K562 (cell line): ENCODE measurements around the gene STK11. TPM values are rescaled to one million over a fixed set of nuclear protein-coding genes. Genes with fewer than 3 reads are reported as not detected.

ENCODE experiments used
- BRD9 ChIP-seq: fragments of 450-650 bp; IDR thresholded peaks from 2 replicates; pipeline ENCODE4 v1.6.1; 2018; ENCODE audit warnings: low read depth; ENCODE audit not compliant: partially characterized antibody
- DPF2 ChIP-seq: fragments of 450-650 bp; IDR thresholded peaks from 2 replicates; pipeline ENCODE4 v1.6.1; 2016
- MAFG ChIP-seq: fragments of 450-650 bp; conservative IDR thresholded peaks from 2 replicates; pipeline ENCODE4 v1.6.1; 2016; ENCODE audit warnings: missing genetic modification characterization, missing compliant biosample characterization
- MAZ ChIP-seq, 2 experiments: fragments of 450-650 bp in 1 of 2; sonication (generic) in 1 of 2; formaldehyde crosslinking; IDR thresholded peaks in 1 of 2; conservative IDR thresholded peaks in 1 of 2; 2 replicates each; pipeline versions ENCODE4 v1.4.0 to v1.5.0; 2020; ENCODE audit warnings: mild to moderate bottlenecking in 1 of 2, missing genetic modification reagents in 1 of 2
- PHB ChIP-seq: fragments of 250-450 bp; sonication (Bioruptor Pico); IDR thresholded peaks from 2 replicates; pipeline ENCODE4 v1.5.0; 2021
- RNF2 ChIP-seq: sonication (generic); IDR thresholded peaks from 2 replicates; pipeline ENCODE4 v1.6.1; 2016
- SMAD3 ChIP-seq: fragments of 450-650 bp; formaldehyde crosslinking; conservative IDR thresholded peaks from 2 replicates; pipeline ENCODE4 v1.4.0; 2020; ENCODE audit warnings: mild to moderate bottlenecking
- ZNF121 ChIP-seq: sonication (generic); formaldehyde crosslinking; conservative IDR thresholded peaks from 2 replicates; pipeline ENCODE4 v1.8.0; 2022; ENCODE audit warnings: missing genetic modification reagents
- polyA plus RNA-seq, 8 experiments: library from polyadenylated mRNA; depleted of rRNA in 4 of 8; stranded (reverse) in 5 of 8; unstranded in 3 of 8; fragments of >200 nt; fragmentation: Nextera tagmentation in 2 of 8; fragmentation: Illumina TruSeq in 1 of 8; extraction: Ambion mirVana in 2 of 8; extraction: Trizol in 1 of 8; gene quantifications; 2 replicates each; pipeline versions ENCODE4 v1.2.1 to v1.2.3, GENCODE V29; 2011 to 2014; ENCODE audit warnings: inconsistent platforms in 1 of 8, missing spikeins in 1 of 8
- total RNA-seq, 7 experiments: library from RNA; depleted of rRNA in 6 of 7; stranded (reverse); fragments of >200 nt in 6 of 7; fragmentation: Illumina TruSeq in 2 of 7; extraction: Trizol in 2 of 7; gene quantifications; 2 replicates each; pipeline versions ENCODE4 v1.2.1 to v1.2.3, GENCODE V29; 2011 to 2021; ENCODE audit warnings: low replicate concordance in 1 of 7
- TF ChIP-seq, protein P1 (sequence below), 2 experiments: IDR thresholded peaks; 2 replicates each; pipeline ENCODE4 v1.6.1; 2012; ENCODE audit warnings: improper control_type of control experiment in 2 of 2, low read depth in 2 of 2, low read length in 2 of 2, borderline replicate concordance in 1 of 2
- TF ChIP-seq, protein P2 (sequence below): sonication (generic); formaldehyde crosslinking; IDR thresholded peaks from 2 replicates; pipeline ENCODE4 v1.8.0; 2022; ENCODE audit warnings: missing genetic modification reagents, mild to moderate bottlenecking, moderate library complexity, borderline replicate concordance
- TF ChIP-seq, protein P3 (sequence below): sonication (generic); formaldehyde crosslinking; IDR thresholded peaks from 2 replicates; pipeline ENCODE4 v1.8.1; 2023; ENCODE audit warnings: mild to moderate bottlenecking, missing genetic modification reagents
- TF ChIP-seq, protein P4 (sequence below): fragments of 250-450 bp; sonication (Bioruptor Pico); IDR thresholded peaks from 2 replicates; pipeline ENCODE4 v1.5.0; 2021; ENCODE audit warnings: mild to moderate bottlenecking, borderline replicate concordance

STK11 gene
- total and polyA plus RNA-seq, 9 of the 15 experiments (the other 6 are each of a cell fraction or from before 2014, with no cell fraction given), result 0.15 to 96.5 (median 31.7) TPM

DNA sequence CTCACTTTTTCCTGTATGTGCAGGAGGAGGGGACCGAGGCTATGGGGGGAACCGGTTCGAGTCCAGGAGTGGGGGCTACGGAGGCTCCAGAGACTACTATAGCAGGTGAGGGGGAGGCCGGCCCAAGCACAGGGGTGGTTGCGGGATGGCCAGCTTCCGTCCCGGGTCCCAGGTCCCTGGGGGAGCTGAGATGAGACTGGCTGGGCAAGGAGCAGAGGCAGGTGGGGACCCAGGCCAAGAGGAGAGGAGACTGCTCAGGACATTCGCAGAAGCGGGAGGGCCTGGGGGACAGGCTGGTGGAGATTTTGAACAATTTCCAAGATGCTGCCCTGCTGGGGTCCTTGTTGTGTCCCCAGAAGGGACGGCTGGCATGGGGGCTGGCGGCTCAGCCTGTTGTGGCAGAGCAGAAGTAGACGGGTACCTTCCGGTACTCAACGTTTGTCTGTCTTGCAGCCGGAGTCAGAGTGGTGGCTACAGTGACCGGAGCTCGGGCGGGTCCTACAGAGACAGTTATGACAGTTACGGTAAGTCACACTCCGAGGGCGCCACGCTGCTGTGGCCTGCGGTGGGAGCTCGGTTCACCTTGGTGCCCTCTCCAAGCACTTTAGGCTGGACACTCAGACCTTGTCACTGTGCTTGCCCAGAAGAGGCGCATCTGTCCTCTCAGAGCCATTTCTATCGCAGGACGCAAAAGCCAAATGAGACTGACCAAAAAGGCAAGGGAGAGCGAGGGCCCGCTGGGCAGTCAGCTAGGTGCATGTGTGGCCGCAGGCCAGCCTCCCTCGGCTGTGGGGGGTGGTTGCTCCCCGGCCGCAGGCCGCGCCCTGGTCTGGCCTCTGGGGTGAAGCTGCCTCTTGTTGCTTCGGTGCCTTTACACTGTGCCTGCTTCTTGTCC is 66.2 kb downstream of the STK11 start (continued):
- TF ChIP-seq, protein P1, sequence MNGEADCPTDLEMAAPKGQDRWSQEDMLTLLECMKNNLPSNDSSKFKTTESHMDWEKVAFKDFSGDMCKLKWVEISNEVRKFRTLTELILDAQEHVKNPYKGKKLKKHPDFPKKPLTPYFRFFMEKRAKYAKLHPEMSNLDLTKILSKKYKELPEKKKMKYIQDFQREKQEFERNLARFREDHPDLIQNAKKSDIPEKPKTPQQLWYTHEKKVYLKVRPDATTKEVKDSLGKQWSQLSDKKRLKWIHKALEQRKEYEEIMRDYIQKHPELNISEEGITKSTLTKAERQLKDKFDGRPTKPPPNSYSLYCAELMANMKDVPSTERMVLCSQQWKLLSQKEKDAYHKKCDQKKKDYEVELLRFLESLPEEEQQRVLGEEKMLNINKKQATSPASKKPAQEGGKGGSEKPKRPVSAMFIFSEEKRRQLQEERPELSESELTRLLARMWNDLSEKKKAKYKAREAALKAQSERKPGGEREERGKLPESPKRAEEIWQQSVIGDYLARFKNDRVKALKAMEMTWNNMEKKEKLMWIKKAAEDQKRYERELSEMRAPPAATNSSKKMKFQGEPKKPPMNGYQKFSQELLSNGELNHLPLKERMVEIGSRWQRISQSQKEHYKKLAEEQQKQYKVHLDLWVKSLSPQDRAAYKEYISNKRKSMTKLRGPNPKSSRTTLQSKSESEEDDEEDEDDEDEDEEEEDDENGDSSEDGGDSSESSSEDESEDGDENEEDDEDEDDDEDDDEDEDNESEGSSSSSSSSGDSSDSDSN (IDR thresholded peaks at IDR 0.05; ENCODE audit: borderline replicate concordance in 1 of 2, low read depth in 2 of 2, low read length in 2 of 2), result peak; percentile 36 to 69; a peak in 2 of 4 replicates
- TF ChIP-seq, protein P2, sequence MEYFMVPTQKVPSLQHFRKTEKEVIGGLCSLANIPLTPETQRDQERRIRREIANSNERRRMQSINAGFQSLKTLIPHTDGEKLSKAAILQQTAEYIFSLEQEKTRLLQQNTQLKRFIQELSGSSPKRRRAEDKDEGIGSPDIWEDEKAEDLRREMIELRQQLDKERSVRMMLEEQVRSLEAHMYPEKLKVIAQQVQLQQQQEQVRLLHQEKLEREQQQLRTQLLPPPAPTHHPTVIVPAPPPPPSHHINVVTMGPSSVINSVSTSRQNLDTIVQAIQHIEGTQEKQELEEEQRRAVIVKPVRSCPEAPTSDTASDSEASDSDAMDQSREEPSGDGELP (CRISPR knock-in tag), result peak; percentile 12; the same call in 1 of the 2 replicates
- TF ChIP-seq ZNF121 (CRISPR knock-in tag), result peak; percentile 61; the same call in 1 of the 2 replicates
- peak; percentile 19; the same call in 1 of the 2 replicates for TF ChIP-seq DPF2
- TF ChIP-seq MAFG (tag), result no peak
- TF ChIP-seq, protein P3, sequence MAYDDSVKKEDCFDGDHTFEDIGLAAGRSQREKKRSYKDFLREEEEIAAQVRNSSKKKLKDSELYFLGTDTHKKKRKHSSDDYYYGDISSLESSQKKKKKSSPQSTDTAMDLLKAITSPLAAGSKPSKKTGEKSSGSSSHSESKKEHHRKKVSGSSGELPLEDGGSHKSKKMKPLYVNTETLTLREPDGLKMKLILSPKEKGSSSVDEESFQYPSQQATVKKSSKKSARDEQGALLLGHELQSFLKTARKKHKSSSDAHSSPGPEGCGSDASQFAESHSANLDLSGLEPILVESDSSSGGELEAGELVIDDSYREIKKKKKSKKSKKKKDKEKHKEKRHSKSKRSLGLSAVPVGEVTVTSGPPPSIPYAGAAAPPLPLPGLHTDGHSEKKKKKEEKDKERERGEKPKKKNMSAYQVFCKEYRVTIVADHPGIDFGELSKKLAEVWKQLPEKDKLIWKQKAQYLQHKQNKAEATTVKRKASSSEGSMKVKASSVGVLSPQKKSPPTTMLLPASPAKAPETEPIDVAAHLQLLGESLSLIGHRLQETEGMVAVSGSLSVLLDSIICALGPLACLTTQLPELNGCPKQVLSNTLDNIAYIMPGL (CRISPR knock-in tag), result peak; percentile 45; the same call in 1 of the 2 replicates
- 0 out of 2 replicates have a peak, but pooled peaks have one; percentile 41 for TF ChIP-seq SMAD3
- no peak for TF ChIP-seq PHB
- 0 out of 4 replicates have a peak, but pooled peaks of 1 of the 2 experiments have one; percentile 9 for TF ChIP-seq MAZ (CRISPR knock-in tag; conservative IDR thresholded peaks at IDR 0.05 in 1 of 2, IDR thresholded peaks at IDR 0.05 in 1 of 2)
- 0 out of 2 replicates have a peak, but pooled peaks have one; percentile 36 for TF ChIP-seq RNF2
- no peak for TF ChIP-seq BRD9
- TF ChIP-seq, protein P4, sequence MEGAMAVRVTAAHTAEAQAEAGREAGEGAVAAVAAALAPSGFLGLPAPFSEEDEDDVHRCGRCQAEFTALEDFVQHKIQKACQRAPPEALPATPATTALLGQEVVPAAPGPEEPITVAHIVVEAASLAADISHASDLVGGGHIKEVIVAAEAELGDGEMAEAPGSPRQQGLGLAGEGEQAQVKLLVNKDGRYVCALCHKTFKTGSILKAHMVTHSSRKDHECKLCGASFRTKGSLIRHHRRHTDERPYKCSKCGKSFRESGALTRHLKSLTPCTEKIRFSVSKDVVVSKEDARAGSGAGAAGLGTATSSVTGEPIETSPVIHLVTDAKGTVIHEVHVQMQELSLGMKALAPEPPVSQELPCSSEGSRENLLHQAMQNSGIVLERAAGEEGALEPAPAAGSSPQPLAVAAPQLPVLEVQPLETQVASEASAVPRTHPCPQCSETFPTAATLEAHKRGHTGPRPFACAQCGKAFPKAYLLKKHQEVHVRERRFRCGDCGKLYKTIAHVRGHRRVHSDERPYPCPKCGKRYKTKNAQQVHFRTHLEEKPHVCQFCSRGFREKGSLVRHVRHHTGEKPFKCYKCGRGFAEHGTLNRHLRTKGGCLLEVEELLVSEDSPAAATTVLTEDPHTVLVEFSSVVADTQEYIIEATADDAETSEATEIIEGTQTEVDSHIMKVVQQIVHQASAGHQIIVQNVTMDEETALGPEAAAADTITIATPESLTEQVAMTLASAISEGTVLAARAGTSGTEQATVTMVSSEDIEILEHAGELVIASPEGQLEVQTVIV, result peak; percentile 83; the same call in 1 of the 2 replicates
